Type B pancreatic cell (in vitro differentiated cells): ENCODE data around the gene SCLY. TPM values are rescaled to one million over a fixed set of nuclear protein-coding genes. Genes with fewer than 3 reads are reported as not detected.

Experiments
- DNase-seq: peaks from one replicate; pipeline ENCODE4 v3.0.0; 2021; ENCODE audit warnings: mixed read lengths; ENCODE audit not compliant: unreplicated experiment; ENCODE audit errors: extremely low spot score
- H3K27ac Mint-ChIP-seq: 2 replicates; pipeline ENCODE4 v1.8.0; 2021; ENCODE audit warnings: mild to moderate bottlenecking, mixed read lengths
- H3K27me3 Mint-ChIP-seq: 2 replicates; pipeline ENCODE4 v1.8.0; 2021; ENCODE audit warnings: mixed read lengths
- H3K36me3 Mint-ChIP-seq: 2 replicates; pipeline ENCODE4 v1.8.0; 2021; ENCODE audit warnings: mixed read lengths
- H3K4me1 Mint-ChIP-seq: one replicate; pipeline ENCODE4 v1.8.0; 2021; ENCODE audit warnings: mixed read lengths; ENCODE audit not compliant: unreplicated experiment
- H3K4me3 Mint-ChIP-seq: 2 replicates; pipeline ENCODE4 v1.8.0; 2021; ENCODE audit warnings: mild to moderate bottlenecking, mixed read lengths
- H3K9me3 Mint-ChIP-seq: 2 replicates; pipeline ENCODE4 v1.8.0; 2021; ENCODE audit warnings: mixed read lengths
- CTCF ChIP-seq: fragments of 200-600 bp; sonication (generic); conservative IDR thresholded peaks from 2 replicates; pipeline ENCODE4 v1.5.0; 2021; ENCODE audit warnings: antibody characterized with exemption, mild to moderate bottlenecking
- total RNA-seq: library from RNA; stranded (reverse); gene quantifications from 2 replicates; pipeline ENCODE4 v1.2.1, GENCODE V29; 2021; ENCODE audit warnings: low replicate concordance

The SCLY gene
- total RNA-seq, 1 donor from 2014 or later, result 34.5 TPM

- no peak overlapping the region for H3K4me3 Mint-ChIP-seq
- no peaks in the 10 kb centered on the region for H3K4me1 Mint-ChIP-seq
- no peak for TF ChIP-seq CTCF
- H3K27ac Mint-ChIP-seq, result no peak overlapping the region
- DNase-seq, result peak; percentile 36
- H3K9me3 Mint-ChIP-seq, result peaks cover 10% of the 10 kb centered on the region
- no peaks in the 10 kb centered on the region for H3K27me3 Mint-ChIP-seq
- H3K36me3 Mint-ChIP-seq, result peaks cover 41% of the 10 kb centered on the region
Measured at GRCh38 chr2:238083919-238084318, 23.1 kb downstream of the SCLY start.

GRCh38 chr2:238084761-238085160 lies 24.0 kb downstream of the SCLY start:
- no peaks in the 10 kb centered on the region for H3K27me3 Mint-ChIP-seq
- peak overlapping the region; percentile 78 for H3K27ac Mint-ChIP-seq
- TF ChIP-seq CTCF, result no peak

GRCh38 chr2:238085899-238086298 lies 25.1 kb downstream of the SCLY start:
- peak overlapping the region; percentile 78 for H3K27ac Mint-ChIP-seq
- no peak for TF ChIP-seq CTCF
- H3K27me3 Mint-ChIP-seq, result no peaks in the 10 kb centered on the region
- DNase-seq, result no peak
- no peaks in the 10 kb centered on the region for H3K4me1 Mint-ChIP-seq
- H3K4me3 Mint-ChIP-seq, result peak overlapping the region; percentile 18
- H3K9me3 Mint-ChIP-seq, result peaks cover 4% of the 10 kb centered on the region
- peaks cover 27% of the 10 kb centered on the region for H3K36me3 Mint-ChIP-seq

More at GRCh38 chr2:238084761-238085160, 24.0 kb downstream of the SCLY start:
- no peak for DNase-seq
- H3K36me3 Mint-ChIP-seq, result peaks cover 37% of the 10 kb centered on the region
- H3K9me3 Mint-ChIP-seq, result peaks cover 7% of the 10 kb centered on the region
- no peak overlapping the region for H3K4me3 Mint-ChIP-seq
- H3K4me1 Mint-ChIP-seq, result no peaks in the 10 kb centered on the region

GRCh38 chr2:238087211-238087610 lies 26.4 kb downstream of the SCLY start:
- Mint-ChIP-seq H3K36me3 (peaks cover 17% of the 10 kb centered on the region), H3K27ac (no peak overlapping the region), H3K9me3 (peaks cover 4% of the 10 kb centered on the region), H3K27me3 (no peaks in the 10 kb centered on the region), H3K4me1 (no peaks in the 10 kb centered on the region), H3K4me3 (no peak overlapping the region)
- DNase-seq, result no peak
- TF ChIP-seq CTCF, result no peak

- peak; percentile 43 for DNase-seq
- Mint-ChIP-seq H3K9me3 (peaks cover 4% of the 10 kb centered on the region), H3K27me3 (no peaks in the 10 kb centered on the region), H3K4me3 (no peak overlapping the region), H3K36me3 (peaks cover 4% of the 10 kb centered on the region), H3K27ac (no peak overlapping the region), H3K4me1 (peaks cover 5% of the 10 kb centered on the region)
- TF ChIP-seq CTCF, result no peak
Measured at GRCh38 chr2:238090887-238091286, 30.1 kb downstream of the SCLY start.
